GM19452 (cell line): Measurements from ENCODE around the gene RFX2.
A peak's percentile ranks its signal among the peaks of the same experiment; 100 is the strongest.
"Not testable (repeated sequence)": the region's sequence is repeated elsewhere in the genome, so short reads cannot be mapped to it uniquely, and the experiment has no call there.

Experiments
- ATAC-seq: cut with Tn5 transposase; IDR thresholded peaks from one replicate; pipeline ENCODE4 v1.9.1; 2021; ENCODE audit not compliant: unreplicated experiment

RFX2 gene

GRCh38 chr19:6110360-6110977 is at the start of gene RFX2:
RFX2 (minus strand) TSS chr19:6110500; CDS start chr19:6047496, 63,004 bp downstream.
- peak; percentile 93 for ATAC-seq

GRCh38 chr19:6156033-6156432 is 45.7 kb upstream of the RFX2 start:
- no peak for ATAC-seq

GRCh38 chr19:6150289-6150688 is 40.0 kb upstream of the RFX2 start:
- ATAC-seq, result no peak

- no peak for ATAC-seq
Observed at GRCh38 chr19:6141217-6141616, 30.9 kb upstream of the RFX2 start.

- no peak for ATAC-seq
Observed at GRCh38 chr19:6138511-6138910, 28.2 kb upstream of the RFX2 start.

GRCh38 chr19:6138066-6138465 is 27.8 kb upstream of the RFX2 start:
- no peak for ATAC-seq

- ATAC-seq, result no peak
Observed at GRCh38 chr19:6133231-6133630, 22.9 kb upstream of the RFX2 start.

- ATAC-seq, result no peak
Observed at GRCh38 chr19:6132482-6132881, 22.2 kb upstream of the RFX2 start.

- no peak for ATAC-seq
Observed at GRCh38 chr19:6127716-6128335, 17.5 kb upstream of the RFX2 start.

- no peak for ATAC-seq
Observed at GRCh38 chr19:6126335-6126974, 16.2 kb upstream of the RFX2 start.

GRCh38 chr19:6125571-6125989 is 15.3 kb upstream of the RFX2 start:
- ATAC-seq, result no peak

- no peak for ATAC-seq
Observed at GRCh38 chr19:6119031-6119430, 8.7 kb upstream of the RFX2 start.

- ATAC-seq, result no peak
Observed at GRCh38 chr19:6118043-6118442, 7.7 kb upstream of the RFX2 start.

- no peak for ATAC-seq
Observed at GRCh38 chr19:6117534-6117933, 7.2 kb upstream of the RFX2 start.

- no peak for ATAC-seq
Observed at GRCh38 chr19:6116749-6117430, 6.6 kb upstream of the RFX2 start.

GRCh38 chr19:6115992-6116391 is 5.7 kb upstream of the RFX2 start:
- ATAC-seq, result no peak

GRCh38 chr19:6113616-6114188 is 3.4 kb upstream of the RFX2 start:
- no peak for ATAC-seq

- ATAC-seq, result no peak
Observed at GRCh38 chr19:6109947-6110346, 353 bp downstream of the RFX2 start.

- ATAC-seq, result no peak
Observed at GRCh38 chr19:6108721-6109633, 1.3 kb downstream of the RFX2 start.

GRCh38 chr19:6106643-6107294 is 3.5 kb downstream of the RFX2 start:
- not testable (repeated sequence) for ATAC-seq
